HEK293T (cell line): ENCODE results near the gene SLC47A2.

Experiments used
- BHLHE40 ChIP-seq: fragments of 450-650 bp; IDR thresholded peaks from 2 replicates; pipeline ENCODE4 v1.6.1; 2016; ENCODE audit warnings: mild to moderate bottlenecking, moderate library complexity, borderline replicate concordance
- CTBP1 ChIP-seq: fragments of 450-650 bp; IDR thresholded peaks from 2 replicates; pipeline ENCODE4 v1.6.1; 2016; ENCODE audit warnings: borderline replicate concordance
- FOXM1 ChIP-seq: fragments of 450-650 bp; IDR thresholded peaks from 2 replicates; pipeline ENCODE4 v1.6.1; 2017; ENCODE audit warnings: mild to moderate bottlenecking, borderline replicate concordance
- LEF1 ChIP-seq: fragments of 450-650 bp; IDR thresholded peaks from 2 replicates; pipeline ENCODE4 v1.6.1; 2017; ENCODE audit warnings: mild to moderate bottlenecking, borderline replicate concordance
- TF ChIP-seq, protein P1 (sequence below): fragments of 450-650 bp; IDR thresholded peaks from 2 replicates; pipeline ENCODE4 v1.6.1; 2016

GRCh38 chr17:19683117-19683516 lies 33.3 kb downstream of the SLC47A2 start:
- TF ChIP-seq LEF1: no peak
- TF ChIP-seq BHLHE40: no peak
- TF ChIP-seq CTBP1: no peak
- TF ChIP-seq, protein P1, sequence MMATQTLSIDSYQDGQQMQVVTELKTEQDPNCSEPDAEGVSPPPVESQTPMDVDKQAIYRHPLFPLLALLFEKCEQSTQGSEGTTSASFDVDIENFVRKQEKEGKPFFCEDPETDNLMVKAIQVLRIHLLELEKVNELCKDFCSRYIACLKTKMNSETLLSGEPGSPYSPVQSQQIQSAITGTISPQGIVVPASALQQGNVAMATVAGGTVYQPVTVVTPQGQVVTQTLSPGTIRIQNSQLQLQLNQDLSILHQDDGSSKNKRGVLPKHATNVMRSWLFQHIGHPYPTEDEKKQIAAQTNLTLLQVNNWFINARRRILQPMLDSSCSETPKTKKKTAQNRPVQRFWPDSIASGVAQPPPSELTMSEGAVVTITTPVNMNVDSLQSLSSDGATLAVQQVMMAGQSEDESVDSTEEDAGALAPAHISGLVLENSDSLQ: no peak
- TF ChIP-seq FOXM1: no peak
